Psoas muscle (tissue), 8 donors: ENCODE results near the gene GNAI2. TPM values are rescaled to one million over a fixed set of nuclear protein-coding genes. Genes with fewer than 3 reads are reported as not detected.

Experiments
- ATAC-seq, 4 donors: fragments of 200-7000 bp; cut with Tn5 transposase; one replicate each; pipeline ENCODE4 v1.9.1; 2020; ENCODE audit warnings: moderate library complexity in 3 of 4, mild to moderate bottlenecking in 2 of 4
- DNase-seq, 2 donors: peaks; one replicate each; pipeline ENCODE4 v3.0.0-alpha.2; 2020
- H3K27ac ChIP-seq: fragments of 200-600 bp; one replicate; pipeline ENCODE4 v1.8.0; 2022
- H3K27me3 ChIP-seq, 3 donors: fragments of 200-600 bp in 1 of 3; one replicate each; pipeline versions ENCODE4 v1.6.1 to v1.8.0; 2013 to 2022; ENCODE audit warnings: low read length in 2 of 3, mild to moderate bottlenecking in 2 of 3, moderate library complexity in 1 of 3; ENCODE audit not compliant: insufficient read depth in 3 of 3
- H3K36me3 ChIP-seq, 2 donors: fragments of 200-600 bp in 1 of 2; one replicate each; pipeline versions ENCODE4 v1.6.1 to v1.8.0; 2013 to 2022; ENCODE audit warnings: low read depth in 1 of 2, mild to moderate bottlenecking in 1 of 2, moderate library complexity in 1 of 2; ENCODE audit not compliant: insufficient read depth in 1 of 2
- H3K4me1 ChIP-seq: fragments of 200-600 bp; one replicate; pipeline ENCODE4 v1.8.0; 2022
- H3K4me3 ChIP-seq: fragments of 200-600 bp; one replicate; pipeline ENCODE4 v1.8.0; 2022; ENCODE audit warnings: mild to moderate bottlenecking
- H3K9me3 ChIP-seq: fragments of 200-600 bp; one replicate; pipeline ENCODE4 v1.8.0; 2022
- WGBS, 3 donors: extraction: QIAGEN DNeasy Blood & Tissue Kit; methylation state at CpG; one replicate each; pipeline versions ENCODE4 v1.1.6 to v1.1.7; 2013; 5-methylcytosine and 5-hydroxymethylcytosine counted together
- intact Hi-C, 2 donors: fragments of 100-400 bp; cut with DNase I; formaldehyde crosslinking; loops; one replicate each; pipeline versions ENCODE4 v1.11.0 to v1.14.2; 2022
- polyA plus RNA-seq, 3 donors: library from polyadenylated mRNA; stranded (reverse); fragments of 200-250 nt; gene quantifications; one replicate each; pipeline ENCODE4 v1.2.3, GENCODE V29; 2013
- total RNA-seq, 4 donors: library from RNA; stranded (reverse); fragmentation: NEBNext Ultra II Directional in 2 of 4; extraction: Animal tissue kit (Norgen Biotek cat#: 25700) in 2 of 4; gene quantifications; one replicate each; pipeline versions ENCODE4 v1.2.1 to v1.2.4, GENCODE V29; 2021 to 2023
- TF ChIP-seq, protein P1 (sequence below): fragments of 200-600 bp; IDR thresholded peaks from one replicate; pipeline ENCODE4 v1.8.0; 2022; ENCODE audit warnings: antibody characterized with exemption
- donor health status: healthy with polysubstance abuse.
- donor health status: DM: no; HTN: no; CAD: no; lungs with moderate emphysema.
- donor health status: Bipolar disorder and iron deficiency.
- donor health status: healthy.
- donor health status: DM: yes; HTN: yes; CAD: no.
- donor health status: DM: no; HTN: no; CAD: no.
- donor health status: DM: no; HTN: no; CAD: no.
- donor health status: DM: yes; HTN: yes; CAD: no.

The GNAI2 gene
- total and polyA plus RNA-seq, 7 donors, result 39.4 to 93.9 (median 57.6) TPM

DNA sequence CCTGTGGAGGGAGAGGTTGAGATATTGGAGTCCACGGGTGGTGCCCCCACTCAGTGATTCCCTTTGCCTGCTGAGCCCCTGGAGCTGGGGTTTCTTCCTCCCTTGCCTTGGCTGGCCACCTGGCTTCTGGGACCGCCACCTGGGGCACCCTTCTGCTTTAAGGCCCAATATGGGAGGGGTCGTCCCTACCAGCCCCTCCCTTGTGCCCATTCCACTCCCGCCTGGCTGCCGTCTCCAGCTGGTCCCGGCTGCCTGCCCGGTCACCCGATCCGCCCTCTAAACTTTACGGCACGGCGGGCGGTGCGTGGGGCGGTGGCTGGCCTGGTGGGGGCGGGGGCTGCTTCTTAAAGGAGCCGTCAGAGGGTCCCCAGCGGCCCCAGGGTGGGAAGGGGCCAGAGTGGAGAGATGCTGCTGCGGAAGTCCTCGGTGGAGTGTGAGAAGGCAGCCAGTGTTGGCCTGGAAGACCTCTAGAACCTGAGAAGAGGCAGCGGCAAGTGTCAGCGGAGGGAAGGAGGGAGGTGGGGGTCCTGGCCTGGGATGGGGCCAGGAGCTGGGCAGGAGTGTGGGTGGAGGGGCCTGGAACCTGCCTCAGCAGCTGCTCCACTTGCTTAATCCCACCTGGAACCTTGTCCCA, 31.4 kb downstream of the GNAI2 start:
- Histone ChIP-seq H3K36me3 (no peaks in the 10 kb centered on the region), H3K27ac (peak overlapping the region; percentile 82), H3K4me1 (peaks cover 48% of the 10 kb centered on the region), H3K9me3 (no peaks in the 10 kb centered on the region), H3K27me3 (no peaks in the 10 kb centered on the region), H3K4me3 (peak overlapping the region; percentile 72)
- WGBS, 3 donors, result 3 to 5% (median 4%) methylated on average over 21 to 22 of the region's 22 CpGs
- ATAC-seq, result peak; percentile 59 to 81 (median 66)
- peak; percentile 72 to 85 for DNase-seq
- TF ChIP-seq, protein P1, sequence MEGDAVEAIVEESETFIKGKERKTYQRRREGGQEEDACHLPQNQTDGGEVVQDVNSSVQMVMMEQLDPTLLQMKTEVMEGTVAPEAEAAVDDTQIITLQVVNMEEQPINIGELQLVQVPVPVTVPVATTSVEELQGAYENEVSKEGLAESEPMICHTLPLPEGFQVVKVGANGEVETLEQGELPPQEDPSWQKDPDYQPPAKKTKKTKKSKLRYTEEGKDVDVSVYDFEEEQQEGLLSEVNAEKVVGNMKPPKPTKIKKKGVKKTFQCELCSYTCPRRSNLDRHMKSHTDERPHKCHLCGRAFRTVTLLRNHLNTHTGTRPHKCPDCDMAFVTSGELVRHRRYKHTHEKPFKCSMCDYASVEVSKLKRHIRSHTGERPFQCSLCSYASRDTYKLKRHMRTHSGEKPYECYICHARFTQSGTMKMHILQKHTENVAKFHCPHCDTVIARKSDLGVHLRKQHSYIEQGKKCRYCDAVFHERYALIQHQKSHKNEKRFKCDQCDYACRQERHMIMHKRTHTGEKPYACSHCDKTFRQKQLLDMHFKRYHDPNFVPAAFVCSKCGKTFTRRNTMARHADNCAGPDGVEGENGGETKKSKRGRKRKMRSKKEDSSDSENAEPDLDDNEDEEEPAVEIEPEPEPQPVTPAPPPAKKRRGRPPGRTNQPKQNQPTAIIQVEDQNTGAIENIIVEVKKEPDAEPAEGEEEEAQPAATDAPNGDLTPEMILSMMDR, result no peak
- intact Hi-C loops, result loop anchor here in 1 of 2 donors (10.0 kb wide), 1 partner anchor 277 kb away; no protein-coding TSS in a partner anchor

DNA sequence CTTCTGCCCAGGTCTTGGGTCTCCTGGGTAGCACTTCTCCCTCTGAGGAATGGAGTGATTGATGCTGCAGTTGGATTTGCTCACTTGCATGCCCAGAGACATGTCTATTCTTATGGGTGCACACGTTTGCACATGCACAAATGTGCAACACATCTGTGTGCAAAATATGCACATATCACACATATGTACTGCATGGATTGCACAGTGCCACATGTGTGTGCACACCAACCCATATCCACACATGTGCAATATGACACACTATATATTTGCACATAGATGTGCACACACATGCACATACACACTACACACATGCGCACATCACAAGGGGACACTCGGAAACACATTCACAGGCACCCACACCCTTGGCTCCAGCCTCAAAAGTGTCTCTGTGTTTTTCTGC, 32.3 kb downstream of the GNAI2 start:
- Histone ChIP-seq H3K4me1 (peaks cover 52% of the 10 kb centered on the region), H3K4me3 (peak overlapping the region; percentile 72), H3K36me3 (no peaks in the 10 kb centered on the region), H3K9me3 (no peaks in the 10 kb centered on the region), H3K27me3 (no peaks in the 10 kb centered on the region), H3K27ac (peak overlapping the region; percentile 82)
- no peak for DNase-seq
- 23 to 34% (median 26%) methylated on average over 3 of the region's 3 CpGs for WGBS, 3 donors
- intact Hi-C loops, result loop anchor here in 1 of 2 donors (10.0 kb wide), 1 partner anchor 277 kb away; no protein-coding TSS in a partner anchor
- TF ChIP-seq, protein P1, result no peak
- no peak for ATAC-seq

DNA sequence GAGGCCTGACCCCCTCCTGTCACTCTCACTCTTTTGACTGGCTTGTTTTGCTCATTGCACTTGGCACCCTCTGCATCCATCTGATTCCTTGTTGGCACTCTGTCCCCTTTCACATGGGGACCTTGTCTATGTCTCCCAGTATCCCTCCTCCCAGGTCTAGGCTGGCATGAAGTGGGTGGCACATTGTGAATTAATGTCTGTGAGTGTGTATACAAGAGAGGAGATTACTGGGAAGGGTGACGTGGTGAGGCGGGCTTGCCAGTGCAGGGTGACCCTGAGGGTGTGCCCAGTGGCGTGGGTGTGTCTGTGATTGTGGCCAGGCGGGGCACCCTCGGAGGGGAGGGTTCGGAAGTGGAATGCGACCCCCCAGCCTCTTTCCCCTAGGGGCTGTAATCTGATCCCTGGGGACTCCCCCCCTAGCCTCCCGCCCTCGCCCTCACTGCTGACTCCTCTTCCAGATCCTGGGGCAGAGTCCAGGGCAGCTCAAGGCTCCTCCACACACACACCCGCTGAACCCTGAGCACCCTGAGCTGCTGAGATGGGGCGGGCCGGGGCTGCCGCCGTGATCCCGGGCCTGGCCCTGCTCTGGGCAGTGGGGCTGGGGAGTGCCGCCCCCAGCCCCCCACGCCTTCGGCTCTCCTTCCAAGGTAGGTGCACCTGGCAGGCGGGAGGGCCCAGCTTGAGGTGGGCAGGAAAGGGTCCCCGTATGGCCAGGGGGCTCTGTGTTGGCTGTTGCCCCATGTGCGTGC, 32.9 kb downstream of the GNAI2 start, which contains the start of gene SEMA3B:
TSS of gene SEMA3B (plus strand) at position 445 of the 749 bp plus-strand sequence. CDS start at position 539, 94 bp downstream.
- WGBS, 3 donors, result 17 to 30% (median 27%) methylated on average over 21 of the region's 21 CpGs
- peaks cover 54% of the 10 kb centered on the region for H3K4me1 ChIP-seq
- TF ChIP-seq, protein P1, result no peak

DNA sequence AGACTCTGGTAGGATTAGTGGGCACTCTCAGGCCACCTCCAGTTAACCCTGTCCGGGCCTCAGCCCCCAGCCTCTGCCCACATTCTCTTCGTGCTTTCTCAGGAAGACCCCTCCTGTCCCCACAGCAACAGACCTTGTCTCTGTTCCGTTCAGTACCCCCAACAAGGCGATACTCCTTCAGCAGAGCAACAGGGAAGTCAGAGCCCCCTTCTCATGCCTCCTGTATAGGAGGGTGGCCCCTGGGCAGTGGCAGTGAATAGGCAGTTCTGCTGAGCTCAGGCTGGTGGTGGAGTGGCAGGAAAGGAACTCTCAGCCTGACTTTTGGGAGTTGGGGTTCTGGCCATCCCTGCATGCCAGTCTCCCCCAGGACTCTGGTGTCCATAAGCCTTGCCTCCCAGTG, 33.5 kb downstream of the GNAI2 start:
- peaks cover 54% of the 10 kb centered on the region for H3K4me1 ChIP-seq
- H3K4me3 ChIP-seq, result peak overlapping the region; percentile 49
- ATAC-seq (no peak), DNase-seq (no peak)
- H3K27me3 ChIP-seq, result no peaks in the 10 kb centered on the region
- WGBS, 3 donors, result 46 to 53% (median 48%) methylated on average over 4 of the region's 4 CpGs
- H3K27ac ChIP-seq, result peak overlapping the region; percentile 82
- no peaks in the 10 kb centered on the region for H3K36me3 ChIP-seq
- no peaks in the 10 kb centered on the region for H3K9me3 ChIP-seq
- TF ChIP-seq, protein P1, result no peak
- intact Hi-C loops, result loop anchor here in 1 of 2 donors (10.0 kb wide), 1 partner anchor 275 kb away; no protein-coding TSS in a partner anchor

More for the DNA sequence above, 32.9 kb downstream of the GNAI2 start, which contains the start of gene SEMA3B:
- H3K36me3 ChIP-seq, result no peaks in the 10 kb centered on the region
- ATAC-seq (peak; percentile 11 to 70 (median 46)), DNase-seq (peak; percentile 66 to 76)
- intact Hi-C loops, result loop anchor here in 1 of 2 donors (10.0 kb wide), 1 partner anchor 276 kb away; no protein-coding TSS in a partner anchor
- H3K4me3 ChIP-seq, result peak within 1 kb of the TSS; percentile 72
- no peaks in the 10 kb centered on the region for H3K27me3 ChIP-seq
- peak within 1 kb of the TSS; percentile 82 for H3K27ac ChIP-seq
- H3K9me3 ChIP-seq, result no peaks in the 10 kb centered on the region
